HG03064 (cell line): Measurements from ENCODE around the gene GALNTL6.

Experiments used
- ATAC-seq: cut with Tn5 transposase; IDR thresholded peaks from one replicate; pipeline ENCODE4 v1.9.1; 2021; ENCODE audit warnings: low read depth; ENCODE audit not compliant: unreplicated experiment

The GALNTL6 gene

DNA sequence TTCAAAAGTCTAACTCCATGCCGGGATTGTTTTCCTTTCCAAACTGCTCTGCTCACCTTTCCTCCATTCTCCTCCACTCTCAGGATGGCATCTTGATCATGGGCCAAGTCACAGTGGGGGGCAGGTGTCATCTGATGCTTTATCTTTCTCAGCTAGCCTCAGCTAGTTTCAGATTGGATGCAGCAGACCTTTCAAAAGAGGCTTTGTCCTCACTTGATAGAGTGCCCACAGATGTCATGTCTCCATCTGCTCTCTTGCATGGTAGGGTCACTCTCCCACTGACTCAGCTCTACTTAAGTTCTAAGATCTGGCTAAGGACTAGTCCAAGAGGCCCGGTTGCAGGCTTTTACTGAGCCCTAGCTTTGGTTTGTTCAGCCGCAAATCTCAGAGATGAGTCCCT lies 1013.7 kb downstream of the GALNTL6 start:
- no peak for ATAC-seq

DNA sequence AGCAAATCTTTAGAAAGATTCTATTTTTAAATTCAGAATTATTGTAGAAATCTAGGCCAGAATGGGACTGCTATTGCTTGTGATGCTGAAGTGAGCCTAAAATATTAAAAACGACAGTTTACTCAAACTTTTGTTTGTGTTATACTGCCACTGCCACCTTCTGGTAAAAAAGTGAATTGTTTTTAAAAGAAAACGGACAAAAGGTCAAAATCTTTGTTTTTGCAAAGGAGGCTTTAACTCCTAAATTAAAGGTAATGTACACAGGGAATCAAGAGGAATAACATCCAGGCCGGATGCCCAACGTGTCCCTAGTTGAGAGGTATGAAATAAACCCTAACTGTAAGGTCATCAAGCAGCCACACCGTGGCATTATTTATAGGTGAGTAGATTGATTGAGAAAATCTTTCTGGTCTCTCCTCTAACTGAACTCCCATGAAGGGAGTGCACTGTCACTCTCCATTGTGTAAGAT lies 1017.1 kb downstream of the GALNTL6 start:
- no peak for ATAC-seq

- no peak for ATAC-seq
Observed at GRCh38 chr4:172836661-172837060, 1023.5 kb downstream of the GALNTL6 start.

- ATAC-seq, result no peak
Observed at GRCh38 chr4:172838111-172838510, 1024.9 kb downstream of the GALNTL6 start.

DNA sequence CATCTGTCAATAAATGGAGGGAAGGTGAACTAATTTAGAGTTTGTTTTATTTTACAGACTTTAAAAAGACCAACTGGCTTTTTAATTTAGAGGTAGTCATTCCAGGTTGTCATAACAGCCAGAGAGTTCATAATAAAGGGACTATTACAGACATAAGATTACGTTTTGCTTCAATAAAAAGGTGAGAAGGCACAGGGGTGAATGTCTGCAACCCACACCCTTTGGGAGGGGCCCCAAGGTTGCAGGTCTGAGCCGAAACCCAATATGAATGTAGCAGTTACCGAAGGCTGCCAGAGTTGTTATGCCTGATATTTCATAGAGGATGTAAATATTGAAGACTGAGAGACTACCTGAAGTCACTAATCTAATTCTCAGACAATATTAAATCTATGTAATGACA lies 1025.7 kb downstream of the GALNTL6 start:
- no peak for ATAC-seq

GRCh38 chr4:172842779-172843178 lies 1029.6 kb downstream of the GALNTL6 start:
- ATAC-seq, result no peak

GRCh38 chr4:172843192-172843591 lies 1030.0 kb downstream of the GALNTL6 start:
- no peak for ATAC-seq

DNA sequence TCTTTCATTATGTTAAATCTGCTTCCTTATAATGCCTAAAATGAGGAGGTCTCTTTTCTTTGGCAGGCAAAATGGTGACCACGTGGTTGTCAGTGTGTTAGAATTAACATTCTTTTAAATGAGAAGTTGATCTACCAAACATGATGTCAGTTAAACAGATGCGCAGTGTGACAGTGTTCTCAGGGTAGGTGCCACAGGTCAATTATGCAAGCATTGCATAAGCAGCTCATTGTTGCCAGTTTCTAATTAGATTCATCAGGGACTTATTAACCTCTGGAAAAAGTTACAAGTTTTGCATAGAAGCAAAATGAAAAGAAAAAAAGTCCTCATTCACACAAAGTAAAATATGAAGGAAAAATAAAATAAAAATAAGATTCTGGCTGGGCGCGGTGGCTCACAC lies 1031.4 kb downstream of the GALNTL6 start:
- ATAC-seq, result no peak

GRCh38 chr4:172845281-172845680 lies 1032.1 kb downstream of the GALNTL6 start:
- no peak for ATAC-seq

DNA sequence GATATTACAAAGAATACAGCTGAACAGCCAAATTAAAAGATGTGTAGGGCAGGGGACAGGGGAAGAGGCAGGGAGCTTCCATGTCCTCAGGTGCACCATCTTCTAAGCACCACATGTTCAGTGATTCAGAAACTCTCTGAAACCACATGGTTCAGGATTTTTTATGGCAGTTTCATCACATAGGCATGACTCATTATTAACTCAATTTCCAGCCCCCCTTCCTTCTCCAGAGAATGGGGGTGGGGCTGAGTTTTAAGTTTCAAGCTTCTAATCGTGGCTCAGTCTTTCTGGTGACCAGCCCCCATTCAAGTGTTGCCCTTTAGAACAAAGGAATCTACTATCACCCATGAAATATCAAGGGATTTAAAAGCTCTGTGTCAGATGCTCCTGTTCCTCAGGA lies 1037.6 kb downstream of the GALNTL6 start:
- no peak for ATAC-seq

- no peak for ATAC-seq
Observed at GRCh38 chr4:172851534-172851933, 1038.3 kb downstream of the GALNTL6 start.

- ATAC-seq, result no peak
Observed at GRCh38 chr4:172857026-172857425, 1043.8 kb downstream of the GALNTL6 start.

GRCh38 chr4:172858731-172859230 lies 1045.6 kb downstream of the GALNTL6 start:
- ATAC-seq, result no peak

DNA sequence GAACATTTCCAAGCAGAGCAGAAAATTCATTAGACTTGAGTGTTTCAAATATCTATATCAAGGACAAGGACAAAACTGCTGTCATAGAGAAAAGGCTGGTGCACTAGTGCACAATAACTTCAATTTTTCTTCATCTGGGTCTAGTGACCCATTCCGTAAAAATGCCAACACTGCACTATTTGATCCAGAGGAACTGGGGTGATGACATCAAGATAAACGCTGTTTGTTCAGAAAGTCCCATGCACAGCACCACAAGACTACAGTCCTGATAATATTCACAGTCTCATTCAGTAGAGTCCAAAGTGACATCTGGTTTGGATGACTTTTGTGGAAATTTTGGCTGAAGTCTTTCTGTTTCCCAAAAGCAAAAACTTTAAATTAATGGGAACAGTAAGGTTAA lies 1051.9 kb downstream of the GALNTL6 start:
- no peak for ATAC-seq

GRCh38 chr4:172865531-172866127 lies 1052.4 kb downstream of the GALNTL6 start:
- ATAC-seq, result no peak

- ATAC-seq, result no peak
Observed at GRCh38 chr4:172866421-172866820, 1053.2 kb downstream of the GALNTL6 start.

DNA sequence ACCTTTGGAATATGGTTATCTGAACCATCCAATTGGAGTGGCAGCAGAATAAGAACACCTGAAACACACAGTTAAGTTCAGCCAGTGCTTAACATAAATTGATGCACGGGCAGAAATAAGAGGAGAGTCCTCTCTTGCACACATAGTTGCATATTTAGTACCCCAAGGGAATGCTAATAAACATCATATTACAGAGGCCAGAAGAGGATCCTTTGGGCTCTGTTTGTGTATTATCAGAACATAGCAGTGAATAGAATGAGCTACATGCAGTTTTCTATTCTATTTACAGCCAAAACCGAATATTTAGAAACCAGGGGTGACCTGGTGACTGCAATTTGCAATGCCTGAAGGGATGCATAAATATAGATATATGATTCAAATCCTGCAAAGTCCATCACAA lies 1054.6 kb downstream of the GALNTL6 start:
- no peak for ATAC-seq

DNA sequence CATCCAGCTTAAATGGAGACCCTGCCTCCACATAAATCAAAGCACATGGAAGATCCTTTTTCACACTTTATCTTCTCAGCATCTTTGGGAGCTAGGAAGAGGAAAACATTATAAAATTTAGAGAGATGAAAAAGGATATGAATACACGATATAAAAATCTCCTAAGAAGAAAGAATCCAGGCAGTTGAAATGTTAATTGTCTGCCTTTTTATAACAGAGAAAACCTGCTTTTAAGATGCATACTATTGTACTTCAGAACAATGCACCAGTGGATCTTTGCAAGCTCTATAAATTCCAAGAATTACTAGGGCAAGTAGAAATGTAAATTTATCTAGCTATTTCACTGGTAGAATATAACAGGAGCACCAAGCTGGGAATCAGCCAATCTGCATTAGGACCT lies 1055.1 kb downstream of the GALNTL6 start:
- ATAC-seq, result no peak

GRCh38 chr4:172869621-172870268 lies 1056.5 kb downstream of the GALNTL6 start:
- no peak for ATAC-seq

DNA sequence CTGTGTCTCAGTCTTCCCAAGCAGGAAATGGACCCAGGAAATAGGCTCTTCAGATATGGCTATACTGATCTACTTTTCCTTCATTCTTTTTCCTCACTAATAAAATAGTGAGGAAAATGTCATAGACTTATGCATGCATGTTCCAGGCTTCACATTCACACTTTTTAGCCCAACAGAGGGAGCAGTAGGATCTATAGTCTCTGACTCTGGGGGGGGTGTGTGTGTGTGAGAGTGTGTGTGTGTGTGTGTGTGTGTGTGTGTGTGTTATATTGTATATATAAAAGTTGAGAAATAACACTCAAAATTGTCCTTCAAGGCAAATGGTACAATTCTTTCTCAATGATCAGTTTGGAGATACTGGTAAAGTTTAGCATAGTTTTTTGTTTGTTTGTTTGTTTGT lies 1058.2 kb downstream of the GALNTL6 start:
- ATAC-seq, result no peak

DNA sequence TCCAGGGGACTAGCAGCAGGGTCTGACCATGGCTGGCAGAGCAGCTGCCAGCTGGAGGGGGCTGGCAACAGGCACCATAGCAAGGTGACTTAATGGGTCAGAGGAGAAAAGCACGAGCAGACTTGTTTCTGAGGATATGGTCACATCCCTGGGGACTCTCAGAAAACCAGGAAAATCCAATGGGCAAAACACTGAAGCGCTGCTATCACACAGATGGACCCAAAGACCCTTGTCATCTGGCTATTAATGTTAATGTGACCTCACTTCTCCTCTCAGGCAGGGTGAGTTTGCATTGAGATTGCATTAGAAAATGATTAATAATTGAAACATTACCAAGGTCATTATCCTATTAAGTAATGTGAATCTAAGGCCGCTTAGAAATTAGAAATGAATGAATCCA lies 1061.7 kb downstream of the GALNTL6 start:
- ATAC-seq, result no peak

DNA sequence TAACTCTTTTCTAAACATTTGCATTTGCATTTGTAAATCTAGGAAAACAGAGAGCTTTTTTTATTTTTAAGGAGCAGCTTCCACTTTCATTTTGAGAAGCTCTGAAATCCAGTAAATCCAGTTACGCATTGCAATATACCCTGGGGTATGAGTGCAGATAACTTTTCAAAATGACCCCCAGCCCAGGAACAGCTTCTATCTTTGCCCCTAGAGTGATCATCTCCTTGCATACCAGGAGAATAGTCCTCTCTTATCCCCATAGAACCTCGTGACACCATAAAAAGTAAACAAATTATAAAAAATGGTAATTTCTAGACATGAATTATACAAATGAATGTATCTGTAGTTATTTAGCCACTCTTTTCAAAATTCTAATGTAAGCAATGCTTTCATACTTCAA lies 1063.2 kb downstream of the GALNTL6 start:
- no peak for ATAC-seq
